Loucy (cell line): Measurements from ENCODE around the gene FAM187B.

Experiments used
- H2AFZ ChIP-seq: fragments of 200-600 bp; sonication (generic); 2 replicates; pipeline ENCODE4 v1.6.0; 2016; ENCODE audit warnings: antibody characterized with exemption, mild to moderate bottlenecking, low read length, moderate library complexity
- H3F3A ChIP-seq: fragments of 200-600 bp; 2 replicates; pipeline ENCODE4 v1.6.0; 2016; ENCODE audit warnings: antibody characterized with exemption, low read depth, mild to moderate bottlenecking
- H3K27me3 ChIP-seq: fragments of 200-600 bp; sonication (generic); 2 replicates; pipeline ENCODE4 v1.6.1; 2014; ENCODE audit warnings: low read length, mild to moderate bottlenecking; ENCODE audit not compliant: insufficient read depth, poor library complexity, severe bottlenecking
- H3K36me3 ChIP-seq: fragments of 200-600 bp; sonication (generic); 2 replicates; pipeline ENCODE4 v1.6.1; 2016; ENCODE audit warnings: low read length; ENCODE audit not compliant: insufficient read depth
- H3K4me1 ChIP-seq: fragments of 200-600 bp; sonication (generic); 2 replicates; pipeline ENCODE4 v1.5.1; 2014; ENCODE audit warnings: low read length, mild to moderate bottlenecking; ENCODE audit not compliant: insufficient read depth, poor library complexity, severe bottlenecking
- H3K4me2 ChIP-seq: fragments of 200-600 bp; sonication (generic); 2 replicates; pipeline ENCODE4 v1.6.0; 2014; ENCODE audit warnings: antibody characterized with exemption, low read length, low read depth, mild to moderate bottlenecking; ENCODE audit not compliant: poor library complexity, severe bottlenecking
- H3K4me3 ChIP-seq: fragments of 200-600 bp; sonication (generic); 2 replicates; pipeline ENCODE4 v1.5.1; 2014; ENCODE audit warnings: low read length, mild to moderate bottlenecking, mixed read lengths; ENCODE audit not compliant: poor library complexity, severe bottlenecking
- H3K79me2 ChIP-seq: fragments of 200-600 bp; sonication (generic); 2 replicates; pipeline ENCODE4 v1.6.1; 2014; ENCODE audit warnings: low read length; ENCODE audit not compliant: insufficient read depth
- H3K9ac ChIP-seq: fragments of 200-600 bp; sonication (generic); 2 replicates; pipeline ENCODE4 v1.6.0; 2014; ENCODE audit warnings: mild to moderate bottlenecking, low read depth, low read length, moderate library complexity; ENCODE audit not compliant: poor library complexity, severe bottlenecking
- H3K9me2 ChIP-seq: fragments of 200-600 bp; sonication (generic); replicated peaks from 2 replicates; pipeline ENCODE4 v1.6.1; 2016; ENCODE audit warnings: low read depth, low read length, mixed read lengths
- H3K9me3 ChIP-seq: fragments of 200-600 bp; sonication (generic); 2 replicates; pipeline ENCODE4 v1.6.1; 2014; ENCODE audit warnings: mild to moderate bottlenecking, antibody characterized with exemption, low read length, low read depth; ENCODE audit not compliant: insufficient read depth
- H4K20me1 ChIP-seq: fragments of 200-600 bp; sonication (generic); 2 replicates; pipeline ENCODE4 v1.6.0; 2014; ENCODE audit warnings: antibody characterized with exemption, low read length, mild to moderate bottlenecking; ENCODE audit not compliant: insufficient read depth, poor library complexity, severe bottlenecking
- CTCF ChIP-seq: fragments of 200-600 bp; sonication (generic); conservative IDR thresholded peaks from 2 replicates; pipeline ENCODE4 v1.5.1; 2014; ENCODE audit warnings: mild to moderate bottlenecking, antibody characterized with exemption, low read length
- EZH2phosphoT487 ChIP-seq: fragments of 200-600 bp; IDR thresholded peaks from 2 replicates; pipeline ENCODE4 v1.6.1; 2018; ENCODE audit warnings: antibody characterized with exemption, mild to moderate bottlenecking, moderate library complexity, borderline replicate concordance

Gene FAM187B

GRCh38 chr19:35249848-35250711, 21.5 kb upstream of the FAM187B start:
- no peak overlapping the region for H3K9ac ChIP-seq
- no peaks in the 10 kb centered on the region for H3K9me2 ChIP-seq
- H3K27me3 ChIP-seq: no peaks in the 10 kb centered on the region
- TF ChIP-seq EZH2phosphoT487 (no peak), CTCF (no peak)
- H3K4me3 ChIP-seq: no peak overlapping the region
- H3K79me2 ChIP-seq: no peaks in the 10 kb centered on the region
- no peaks in the 10 kb centered on the region for H3K36me3 ChIP-seq
- H3K9me3 ChIP-seq: no peaks in the 10 kb centered on the region
- no peak overlapping the region for H2AFZ ChIP-seq
- H3K4me2 ChIP-seq: no peak overlapping the region
- no peaks in the 10 kb centered on the region for H3F3A ChIP-seq
- H3K4me1 ChIP-seq: no peaks in the 10 kb centered on the region
- H4K20me1 ChIP-seq: no peaks in the 10 kb centered on the region

- TF ChIP-seq EZH2phosphoT487: no peak
- no peak for TF ChIP-seq CTCF
- Histone ChIP-seq H3K9ac (no peak overlapping the region), H3F3A (no peaks in the 10 kb centered on the region), H3K36me3 (no peaks in the 10 kb centered on the region), H2AFZ (no peak overlapping the region), H3K4me1 (no peaks in the 10 kb centered on the region), H3K4me3 (no peak overlapping the region), H4K20me1 (no peaks in the 10 kb centered on the region), H3K9me3 (no peaks in the 10 kb centered on the region), H3K27me3 (no peaks in the 10 kb centered on the region), H3K9me2 (no peaks in the 10 kb centered on the region), H3K4me2 (no peak overlapping the region), H3K79me2 (no peaks in the 10 kb centered on the region)
Measured at GRCh38 chr19:35249146-35249847, 20.8 kb upstream of the FAM187B start.

- Histone ChIP-seq H3K79me2 (no peaks in the 10 kb centered on the region), H3K4me2 (no peak within 1 kb of the TSS), H3K9me2 (no peaks in the 10 kb centered on the region), H3K9me3 (no peaks in the 10 kb centered on the region), H3K4me3 (no peak within 1 kb of the TSS), H3K4me1 (no peaks in the 10 kb centered on the region), H3K27me3 (peaks cover 4% of the 10 kb centered on the region), H4K20me1 (no peaks in the 10 kb centered on the region), H3K9ac (no peak within 1 kb of the TSS), H3F3A (no peaks in the 10 kb centered on the region), H2AFZ (no peak within 1 kb of the TSS), H3K36me3 (no peaks in the 10 kb centered on the region)
- no peak for TF ChIP-seq CTCF
- no peak for TF ChIP-seq EZH2phosphoT487
Measured at GRCh38 chr19:35248310-35249145, 20.0 kb upstream of the FAM187B start, which contains the start of gene LSR. TSS of gene LSR (plus strand) at chr19:35249002. CDS start at chr19:35249023, 21 bp downstream.
